Activated naive CD4-positive, alpha-beta T cell (primary cell): ENCODE measurements around the gene DLX4.
A peak's percentile ranks its signal among the peaks of the same experiment; 100 is the strongest.

Experiments
- DNase-seq, 4 experiments: peaks; one replicate each; lab custom pipeline; 2025; lab: John Stamatoyannopoulos, UW

The DLX4 gene

GRCh38 chr17:49987290-49987585, 18.2 kb downstream of the DLX4 start:
- no peak for DNase-seq

DNA sequence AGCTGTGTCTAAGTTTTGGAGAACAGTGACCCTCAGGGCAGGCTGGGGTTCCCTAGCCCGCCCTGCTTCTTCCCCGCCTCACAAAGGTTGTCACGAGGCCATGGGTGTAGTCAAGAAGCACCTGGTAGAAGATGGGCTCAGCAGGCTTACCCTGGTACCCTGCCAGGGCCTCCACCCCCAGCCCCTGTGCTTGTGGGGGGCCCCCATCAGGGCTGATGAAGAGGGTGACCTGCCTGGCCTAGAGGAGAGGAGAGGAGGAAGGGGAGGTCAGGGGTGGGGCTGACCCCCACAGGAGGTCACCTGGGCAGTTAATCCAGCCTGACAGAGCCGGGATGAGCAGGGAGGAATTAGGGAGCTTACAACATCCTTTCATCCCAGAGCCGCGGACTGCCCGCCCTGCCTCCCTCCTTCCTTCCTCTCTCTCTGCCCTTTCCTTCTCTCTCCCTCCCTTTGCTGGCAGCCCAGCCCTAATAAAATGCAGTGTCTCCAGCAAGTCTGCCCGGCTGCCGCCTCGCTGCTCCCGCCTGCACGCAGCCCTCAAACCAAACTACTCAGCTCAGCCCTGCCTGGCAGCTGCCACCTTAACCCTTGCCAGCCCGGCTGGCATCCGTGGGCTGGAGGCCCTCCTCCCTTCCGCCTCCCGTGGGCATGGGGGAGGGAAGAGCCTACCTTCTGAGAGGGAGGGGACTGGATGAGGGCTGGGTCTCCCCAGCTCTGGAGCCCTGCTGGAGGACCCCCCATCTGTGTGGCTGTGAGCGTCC, 18.9 kb downstream of the DLX4 start:
- no peak for DNase-seq

DNA sequence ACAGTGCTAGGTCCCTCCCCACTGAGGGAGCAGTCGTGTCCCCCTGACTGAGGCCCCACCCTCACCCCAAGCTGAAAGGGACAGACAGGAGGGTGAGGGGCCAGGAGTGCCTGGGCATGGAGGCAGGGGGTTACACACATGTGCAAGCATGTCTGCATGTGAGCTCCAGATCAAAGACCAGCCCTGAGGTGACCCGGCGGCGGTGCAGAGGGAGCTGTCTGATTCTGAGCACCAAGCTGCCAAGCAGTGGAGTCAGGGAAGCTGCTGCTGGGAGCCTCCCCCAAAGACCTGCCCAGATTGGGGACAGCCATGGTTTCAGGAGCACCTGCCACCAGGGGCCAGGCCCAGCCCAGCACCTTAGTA, 20.5 kb downstream of the DLX4 start:
- no peak for DNase-seq

DNA sequence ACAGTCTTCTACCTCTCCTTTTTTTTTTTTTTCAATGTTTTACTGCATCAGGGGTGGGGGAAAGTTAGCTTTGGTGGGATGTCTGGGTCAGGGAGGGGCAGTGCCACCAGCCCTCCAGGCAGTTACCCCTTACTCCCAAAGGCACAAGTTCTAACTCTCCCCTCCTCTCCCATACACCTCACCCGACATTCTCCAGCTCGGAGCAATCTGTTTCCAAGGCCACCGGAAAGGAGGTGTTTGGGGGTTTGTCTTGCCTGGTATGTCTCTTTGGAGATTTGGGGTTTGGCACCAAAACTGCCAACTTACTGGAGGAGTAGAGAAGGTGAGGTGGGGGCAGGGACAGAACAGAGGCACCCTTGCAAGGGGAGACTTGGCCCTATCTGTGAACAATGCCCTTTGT, 21.3 kb downstream of the DLX4 start:
- DNase-seq = no peak

DNA sequence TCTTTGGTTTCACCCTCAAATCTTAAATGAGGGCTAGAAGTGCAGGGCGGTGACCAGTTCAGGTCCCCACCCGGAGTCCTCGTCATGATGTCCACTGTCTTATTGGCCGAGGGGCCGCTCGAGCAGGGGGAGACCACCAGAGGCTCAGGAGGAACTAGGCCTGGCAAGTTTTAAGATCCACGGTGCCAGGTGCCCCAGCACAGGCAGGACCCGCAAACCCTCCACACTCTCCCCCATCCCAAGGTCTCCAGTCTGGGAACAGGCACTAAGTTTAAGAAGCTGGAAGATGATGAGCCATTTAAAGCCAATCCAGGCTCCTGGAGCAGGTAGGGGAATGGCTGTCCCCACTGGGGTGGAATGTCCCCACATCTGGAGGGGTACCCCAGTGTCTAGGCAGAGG, 21.9 kb downstream of the DLX4 start:
- no peak for DNase-seq

DNA sequence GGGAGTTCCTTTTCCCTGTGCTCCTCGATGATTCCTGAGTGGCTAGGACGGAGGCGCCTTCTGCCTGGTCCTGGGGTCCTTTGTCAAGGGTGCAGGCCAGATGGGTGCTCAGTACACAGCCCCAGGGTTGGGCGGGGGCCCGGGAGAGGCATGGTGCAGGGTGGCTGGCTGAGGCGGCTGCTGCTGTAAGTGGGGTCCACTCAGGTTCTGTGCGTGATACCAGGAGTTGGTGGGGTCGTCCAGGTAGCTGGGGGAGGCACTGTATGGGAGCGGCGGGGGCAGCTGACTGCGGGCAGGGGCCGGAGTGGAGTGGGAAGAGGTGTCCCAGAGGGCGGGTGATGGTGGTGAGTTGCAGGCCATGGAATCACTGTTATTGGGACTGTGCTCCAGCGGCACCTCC, 22.4 kb downstream of the DLX4 start:
- no peak for DNase-seq

DNA sequence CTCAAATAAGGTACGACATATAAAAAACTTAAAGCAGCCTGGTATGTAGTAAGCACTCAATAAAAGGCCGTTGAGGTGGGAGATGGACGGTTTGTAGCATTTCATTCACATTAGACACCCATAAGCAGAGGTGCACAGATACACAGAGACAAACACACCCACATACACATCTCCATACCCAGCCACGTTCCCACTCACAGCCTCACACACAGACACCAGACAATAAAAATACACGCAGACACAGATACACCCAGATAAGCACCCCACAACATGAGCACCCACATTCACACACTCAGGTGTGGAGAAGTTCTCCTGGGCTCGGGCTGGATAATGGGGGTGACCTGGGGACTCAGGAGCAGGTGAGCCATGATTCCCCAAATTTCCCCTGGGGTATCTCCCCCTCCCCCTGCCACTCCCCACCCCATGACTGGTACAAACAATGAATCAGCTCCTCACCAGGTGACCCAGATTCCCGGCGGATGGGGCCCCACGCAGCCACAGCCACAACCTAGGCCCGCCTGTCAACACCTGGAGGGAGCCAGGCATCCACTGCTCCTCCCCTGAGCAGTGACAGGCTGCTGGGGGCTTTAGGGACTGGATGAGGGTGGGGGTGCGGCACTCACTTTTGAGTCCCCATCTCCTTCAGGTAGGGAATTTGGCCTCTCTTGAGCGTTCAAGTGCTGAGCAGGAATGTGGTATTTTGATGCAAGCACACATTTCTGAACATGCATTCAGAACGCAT, 23.4 kb downstream of the DLX4 start:
- DNase-seq = no peak

DNA sequence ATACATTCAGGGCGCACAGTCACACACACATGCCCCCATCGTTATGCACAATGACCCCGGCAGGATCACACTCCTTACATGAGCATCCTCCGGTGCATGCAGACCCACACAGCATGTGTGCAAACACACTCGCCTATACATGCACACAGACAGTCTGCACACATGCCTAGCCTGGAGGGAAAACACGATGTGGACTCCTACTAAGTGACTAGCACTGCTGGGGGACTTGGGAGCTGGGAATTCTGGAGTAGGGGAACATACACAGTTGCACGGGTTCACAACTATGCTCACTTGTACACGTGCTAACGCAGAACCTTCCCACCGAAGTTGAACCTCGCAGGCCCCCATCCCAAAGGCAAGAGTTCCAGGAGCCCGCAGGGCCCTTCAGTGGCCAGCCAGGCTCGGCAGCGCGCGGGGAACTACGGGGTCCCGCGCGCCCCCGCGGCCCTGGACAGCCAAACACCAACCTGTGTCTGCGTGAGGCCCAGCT, 24.0 kb downstream of the DLX4 start:
- no peak for DNase-seq

DNA sequence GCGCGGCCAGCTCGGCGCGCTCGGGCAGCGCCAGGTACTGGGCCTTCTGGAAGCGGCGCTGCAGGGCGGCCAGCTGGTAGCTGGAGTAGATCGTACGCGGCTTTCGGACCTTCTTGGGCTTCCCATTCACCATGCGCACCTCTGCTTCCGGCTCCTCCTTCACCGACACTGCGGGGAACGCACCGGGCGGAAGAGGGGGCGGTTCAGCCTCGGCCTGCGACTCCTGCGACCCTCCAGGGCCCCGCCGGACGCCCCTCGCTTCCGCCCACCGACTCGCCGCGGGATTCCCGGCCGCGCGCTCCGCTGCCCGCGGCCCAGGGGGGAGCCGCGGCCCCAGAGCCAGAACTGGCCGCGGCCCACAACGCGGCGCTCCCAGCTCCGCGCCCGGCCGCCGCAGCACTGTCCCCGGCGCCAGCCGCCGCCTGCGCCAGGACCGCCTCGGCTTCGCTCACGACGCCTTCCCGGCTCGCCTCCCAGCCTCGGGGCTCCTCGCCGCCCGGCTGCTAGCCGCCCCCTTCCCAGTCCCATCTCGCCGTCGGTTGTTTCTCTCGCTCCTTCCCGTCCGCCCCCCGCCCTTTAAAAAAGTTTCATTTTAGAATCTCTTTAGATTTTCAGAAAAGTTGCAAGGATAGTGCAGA, 24.6 kb downstream of the DLX4 start:
- DNase-seq = no peak

- DNase-seq = no peak
Measured at GRCh38 chr17:49994085-49995054, 25.4 kb downstream of the DLX4 start.

DNA sequence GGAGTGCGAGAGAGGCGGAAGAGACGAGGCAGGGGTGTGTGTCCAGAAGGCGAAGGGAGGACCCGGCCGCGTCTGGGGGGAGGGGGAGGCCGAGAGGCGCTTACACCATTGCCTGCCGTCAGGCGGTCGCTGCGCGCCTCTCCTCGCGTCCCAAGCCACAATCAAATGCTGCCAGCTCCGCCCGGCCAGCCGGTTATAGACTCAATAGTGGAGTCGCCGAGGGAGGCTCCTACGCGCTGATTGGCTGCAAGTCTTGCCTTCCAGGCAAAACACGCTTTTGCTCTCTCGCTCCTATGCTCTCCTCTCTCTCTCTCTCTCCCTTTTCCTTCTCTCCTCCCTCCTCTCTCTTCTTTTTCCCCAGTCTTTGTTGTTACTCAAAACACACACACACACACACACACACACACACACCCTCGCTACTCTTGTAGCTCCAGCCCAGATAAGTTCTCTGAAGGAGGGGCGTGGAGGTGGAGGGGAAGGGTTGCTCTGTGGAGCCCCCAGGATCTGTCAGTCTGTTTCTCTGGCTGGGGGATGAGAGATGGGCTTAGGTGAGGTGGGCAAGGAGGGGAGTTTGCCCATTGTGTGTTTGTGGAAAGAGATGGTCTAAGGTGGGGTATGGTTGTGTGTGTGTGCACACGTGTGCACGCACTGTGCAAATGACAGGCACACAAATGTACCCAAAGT, 26.2 kb downstream of the DLX4 start, which contains the start of gene DLX3:
DLX3 (minus strand) TSS at position 170 of the 684 bp plus-strand sequence. CDS start 226 bp downstream, outside the sequence.
- DNase-seq = no peak

DNA sequence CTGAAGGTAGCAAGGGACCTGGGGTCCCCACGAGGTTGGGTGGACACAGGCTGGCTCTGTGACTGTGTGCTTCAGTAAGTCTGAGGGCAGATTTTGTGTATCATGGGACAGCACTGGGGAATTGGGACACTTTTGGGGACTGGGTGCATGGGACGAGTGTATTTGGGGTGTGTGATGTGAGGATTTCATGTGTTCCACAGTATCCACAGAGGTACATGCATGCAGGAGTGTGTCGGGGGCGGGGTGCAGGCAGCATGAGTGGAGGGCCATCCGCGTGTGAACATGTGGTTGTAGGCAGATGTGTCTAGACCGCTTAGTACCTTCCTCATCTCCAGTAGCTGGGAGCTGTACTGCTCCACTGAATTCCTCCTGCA, 27.1 kb downstream of the DLX4 start:
- DNase-seq = no peak

DNA sequence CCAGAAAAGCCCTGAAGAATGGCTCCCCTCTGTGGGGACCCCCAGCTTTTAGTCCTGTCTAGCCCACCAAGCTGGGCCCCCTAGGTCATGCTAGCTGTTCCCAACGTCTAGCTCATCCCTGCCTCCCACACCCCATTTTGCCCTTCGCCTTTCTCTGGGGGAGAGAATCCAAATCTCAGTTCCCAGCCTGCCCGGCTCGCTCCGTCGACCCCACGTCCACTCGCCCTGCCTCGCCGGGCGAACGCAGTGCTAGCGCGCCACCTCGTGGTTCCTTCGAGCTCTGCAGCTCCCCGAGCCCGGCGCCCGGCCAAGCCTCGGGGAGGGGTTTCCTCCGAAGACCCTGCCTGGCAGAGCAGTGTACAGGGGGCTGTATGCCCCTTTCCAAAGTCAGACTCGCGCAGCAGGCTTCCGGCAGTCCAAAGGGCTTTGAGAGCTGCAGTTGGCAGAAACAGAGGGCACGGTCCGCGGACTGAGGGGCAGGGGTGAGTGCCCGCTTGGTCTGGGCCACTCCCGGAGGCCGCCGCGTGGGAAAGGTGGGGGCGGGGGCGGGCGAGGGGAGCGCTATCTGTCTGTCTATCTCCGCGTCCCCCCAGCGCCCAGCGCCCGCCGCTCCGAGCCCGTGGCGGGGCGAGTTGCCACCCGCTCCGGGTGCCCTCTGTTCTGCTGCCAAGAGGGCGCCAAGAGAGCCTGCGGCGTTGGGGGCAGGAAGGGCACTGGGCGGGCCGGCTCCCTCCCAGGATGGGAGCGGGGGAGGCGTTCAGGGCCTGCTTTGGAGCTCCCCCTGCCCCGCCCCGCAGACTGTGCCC, 27.7 kb downstream of the DLX4 start:
- peak; percentile 42 to 69 (median 68) for DNase-seq

DNA sequence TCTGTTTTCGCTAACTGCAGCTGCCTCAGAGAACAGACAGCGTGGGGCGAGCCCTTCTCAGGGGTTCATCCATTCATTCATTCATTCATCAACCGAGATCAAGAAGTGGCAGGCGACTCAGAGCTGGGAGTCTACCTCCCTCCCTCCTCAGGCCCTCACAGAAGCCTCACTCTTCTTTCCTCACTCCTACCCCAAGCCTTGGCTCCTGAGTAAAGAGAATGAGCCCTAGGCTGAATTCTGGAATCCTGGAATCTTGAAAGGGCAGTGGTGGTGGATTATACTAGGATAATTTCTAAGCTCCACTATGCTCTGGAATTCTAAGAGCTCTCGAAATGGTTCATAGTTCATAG, 28.3 kb downstream of the DLX4 start:
- DNase-seq = no peak

- peak; percentile 53 to 68 (median 64) for DNase-seq
Measured at GRCh38 chr17:49997773-49998703, 29.0 kb downstream of the DLX4 start.

DNA sequence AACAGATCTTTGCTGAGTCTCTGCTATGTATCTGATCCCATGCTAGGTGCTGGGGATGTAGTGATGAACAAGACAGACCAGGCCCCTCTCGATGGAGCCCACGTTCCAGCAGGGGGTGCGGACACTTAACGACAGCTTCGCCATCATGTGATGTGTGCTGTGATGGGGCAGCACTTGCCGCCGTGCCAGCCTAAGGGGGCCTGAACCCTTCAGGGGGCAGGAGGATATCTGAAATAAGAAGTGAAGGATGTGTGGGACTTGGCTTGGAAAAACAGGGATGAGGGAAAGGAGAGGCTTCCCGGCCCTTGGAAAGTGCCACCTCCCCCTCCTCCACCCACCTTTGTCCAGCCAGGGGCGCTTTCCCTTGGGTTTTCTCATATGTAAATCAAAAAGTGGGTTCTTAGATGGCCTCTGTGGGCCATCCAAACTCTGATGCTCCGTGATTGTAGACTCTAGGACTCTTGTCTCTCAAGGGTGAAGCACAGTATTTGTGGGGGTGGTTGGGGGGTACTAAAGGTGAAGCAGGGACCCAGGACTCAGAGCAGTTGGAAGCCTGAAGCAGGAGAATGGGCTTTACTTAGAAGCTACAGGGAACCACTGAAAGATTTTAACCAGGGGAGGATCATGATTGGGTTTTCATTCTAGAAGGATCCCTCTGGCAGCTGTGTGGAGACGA, 30.0 kb downstream of the DLX4 start:
- no peak for DNase-seq

GRCh38 chr17:50003911-50004310, 34.9 kb downstream of the DLX4 start:
- DNase-seq = no peak

DNA sequence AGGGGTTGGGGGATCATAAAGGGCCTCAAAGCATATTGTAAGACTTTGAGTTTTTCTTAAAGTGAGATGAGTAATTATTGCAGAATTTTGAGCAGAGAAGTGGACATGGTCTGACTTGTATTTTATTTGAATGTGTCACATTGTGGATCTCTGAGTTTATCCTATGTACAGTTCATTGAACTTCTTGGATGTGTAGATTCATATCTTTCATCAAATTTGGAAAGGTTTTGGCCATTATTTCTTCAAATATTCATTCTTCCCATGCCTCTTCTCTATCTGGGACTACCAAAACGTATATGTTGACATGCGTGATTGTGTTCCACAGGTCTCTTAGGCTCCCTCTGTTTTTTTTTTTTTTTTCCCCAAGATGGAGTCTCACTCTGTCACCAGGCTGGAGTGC, 40.3 kb downstream of the DLX4 start:
- no peak for DNase-seq

DNA sequence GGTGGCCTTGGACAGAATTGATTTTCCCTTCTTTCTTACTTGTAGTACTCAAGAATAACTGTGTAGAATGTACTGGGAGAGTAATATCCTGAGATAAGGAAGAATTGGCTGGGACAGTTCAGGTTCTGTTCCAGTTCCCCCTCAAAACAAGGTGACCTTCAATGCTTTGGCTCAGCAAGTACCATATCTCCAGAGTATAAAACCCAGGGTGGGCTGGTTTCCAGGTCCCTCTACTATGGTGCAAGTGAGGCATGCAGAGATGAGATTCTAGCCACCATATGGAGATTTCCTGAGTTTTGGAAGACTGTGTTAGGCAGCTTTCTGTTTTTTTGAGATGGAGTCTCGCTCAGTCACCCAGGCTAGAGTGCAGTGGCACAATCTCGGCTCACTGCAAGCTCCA, 44.1 kb downstream of the DLX4 start:
- DNase-seq = no peak
